ENCODE measurements around the gene TP53TG3C. TPM values are rescaled to one million over a fixed set of nuclear protein-coding genes. Genes with fewer than 3 reads are reported as not detected.
"Not testable (repeated sequence)": the region's sequence is repeated elsewhere in the genome, so short reads cannot be mapped to it uniquely, and the experiment has no call there.

Gene TP53TG3C, protein sequence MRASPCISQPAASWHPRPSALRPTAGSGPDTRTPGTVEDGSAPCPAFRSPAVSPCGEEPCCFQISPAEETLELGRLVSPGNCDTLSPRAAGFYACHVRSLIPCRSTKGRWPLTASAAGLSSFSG
- total RNA-seq = not detected

GRCh38 chr16:33193926-33194325 lies at the start of gene TP53TG3C:
Gene TP53TG3C, plus strand, starts transcription at chr16:33194226. Its CDS starts 68 bp downstream, at chr16:33194294.
- POLR2A ChIA-PET; H3K36me3 Mint-ChIP-seq (ENCODE audit: low read depth); DNase-seq; H3K4me3 Mint-ChIP-seq; H3K4me1 Mint-ChIP-seq; CTCF ChIA-PET; H3K27me3 Mint-ChIP-seq; H3K9me3 Mint-ChIP-seq; H3K27ac Mint-ChIP-seq: not testable (repeated sequence)

Other genes starting within 250 kb of the TP53TG3C start
- not detected for gene TP53TG3E, start 110.1 kb downstream of the TP53TG3C start, total RNA-seq
- not detected for gene TP53TG3B, start 166.6 kb downstream of the TP53TG3C start, total RNA-seq